ENCODE data around the gene ADGRD2.

ADGRD2 gene

GRCh38 chr9:124514125-124514524, 63.9 kb downstream of the ADGRD2 start:
- DNase-seq = no peak

DNA sequence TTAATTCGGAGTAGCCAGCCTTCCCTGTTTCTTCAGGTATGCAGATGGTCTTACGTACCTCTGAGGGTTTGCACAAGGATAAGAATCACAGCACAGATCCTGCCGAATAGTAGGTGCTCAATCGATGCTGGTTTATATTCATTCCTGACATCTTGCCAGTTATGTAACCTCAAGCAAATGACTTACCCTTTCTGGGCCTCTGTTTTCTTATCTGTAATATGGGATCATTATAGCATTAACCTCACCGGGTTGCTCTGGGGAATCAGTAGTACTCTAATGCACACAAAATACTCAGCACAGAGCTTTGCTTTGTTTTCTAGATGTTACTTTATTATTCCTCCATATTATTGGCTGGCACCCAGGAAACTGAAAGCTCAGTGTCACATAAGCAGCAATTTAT, 64.6 kb downstream of the ADGRD2 start:
- no peak for DNase-seq

GRCh38 chr9:124517600-124517999, 67.3 kb downstream of the ADGRD2 start:
- DNase-seq = no peak

GRCh38 chr9:124518116-124518515, 67.9 kb downstream of the ADGRD2 start:
- DNase-seq = no peak

- DNase-seq = no peak
These were observed 70.0 kb downstream of the ADGRD2 start for GRCh38 chr9:124520206-124520596.

- no peak for DNase-seq
These were observed 70.9 kb downstream of the ADGRD2 start for GRCh38 chr9:124521142-124521541.

DNA sequence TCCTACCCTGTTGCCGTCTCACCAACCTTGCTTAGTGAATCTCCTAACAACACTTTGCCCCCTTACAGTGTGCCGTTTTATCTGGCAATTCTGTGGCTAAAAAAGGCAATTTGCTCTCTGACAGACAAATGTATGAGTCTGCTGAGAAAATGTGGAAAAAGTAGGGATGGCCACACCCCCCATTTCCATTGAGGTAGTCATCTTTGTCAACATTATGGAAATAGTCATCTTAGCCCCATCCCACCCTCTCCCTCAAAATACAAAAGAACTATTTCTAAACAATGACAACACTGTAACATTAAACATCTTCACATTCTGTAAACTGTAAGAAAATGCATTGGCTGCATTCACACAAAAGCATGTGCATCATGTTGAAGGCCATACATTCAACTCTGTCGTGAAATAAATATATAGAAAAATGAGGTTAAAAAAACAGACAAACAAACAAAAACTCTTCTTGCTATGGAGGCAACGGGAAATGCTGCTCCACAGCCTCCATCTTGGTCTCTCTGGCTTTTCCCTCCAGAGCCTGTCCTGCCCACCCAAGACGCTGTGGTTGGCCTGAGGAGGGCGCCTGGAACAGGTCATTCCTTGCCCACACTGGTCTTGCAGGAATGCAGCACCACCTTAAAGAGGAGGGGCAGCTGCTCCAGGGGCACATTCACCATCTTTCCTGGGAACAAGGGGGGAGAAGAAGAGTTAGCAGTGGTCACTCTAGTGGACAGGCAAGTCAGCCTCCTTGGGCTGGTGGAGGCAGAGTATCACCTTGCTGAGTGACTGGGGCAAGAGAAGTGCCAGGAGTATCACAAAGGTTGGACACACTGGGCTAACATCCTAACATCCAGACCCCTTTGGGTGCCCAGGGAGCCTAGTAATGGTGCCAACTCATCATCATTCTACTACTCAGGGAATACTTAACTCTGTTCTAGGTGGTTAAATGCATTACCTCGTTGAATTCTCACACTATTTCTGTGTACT, 72.2 kb downstream of the ADGRD2 start:
- DNase-seq = no peak

- no peak for DNase-seq
These were observed 75.9 kb downstream of the ADGRD2 start for GRCh38 chr9:124526174-124526573.

DNA sequence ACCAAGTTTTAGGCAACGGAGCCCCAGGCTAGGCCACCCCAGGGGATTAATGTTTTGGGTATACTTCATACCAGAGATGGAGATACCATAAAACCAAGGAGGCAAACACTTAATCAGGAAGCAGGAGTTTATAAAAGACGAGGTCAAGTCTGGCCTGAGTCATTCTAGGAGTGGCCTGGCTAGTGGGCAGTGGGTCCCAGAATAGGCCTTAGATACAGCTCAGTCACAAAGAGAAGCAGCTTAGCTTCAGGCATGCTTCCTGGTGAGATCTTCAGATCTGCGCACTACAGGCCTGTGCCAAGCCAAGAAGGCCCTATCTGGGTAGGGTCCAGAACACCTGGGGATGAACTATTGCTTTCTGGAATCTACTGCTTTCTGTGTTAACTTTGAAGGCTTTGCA, 77.5 kb downstream of the ADGRD2 start:
- DNase-seq = no peak
